NT2/D1 (cell line): Measurements from ENCODE around the gene GJB5.

ENCODE experiments used
- DNase-seq: peaks from one replicate; pipeline ENCODE4 v3.0.0-alpha.2; 2011; ENCODE audit warnings: low read depth, low spot score
- H3K27me3 ChIP-seq: 2 replicates; pipeline ENCODE4 v1.6.0; 2011; ENCODE audit warnings: mild to moderate bottlenecking; ENCODE audit not compliant: insufficient read length, insufficient read depth
- H3K36me3 ChIP-seq: 2 replicates; pipeline ENCODE4 v1.6.1; 2011; ENCODE audit warnings: mild to moderate bottlenecking, low read length, mixed read lengths; ENCODE audit not compliant: insufficient read depth, insufficient read length
- H3K4me1 ChIP-seq: 2 replicates; pipeline ENCODE4 v1.5.1; 2011; ENCODE audit not compliant: insufficient read depth, insufficient read length
- H3K4me3 ChIP-seq: 2 replicates; pipeline ENCODE4 v1.5.1; 2011; ENCODE audit warnings: low read depth; ENCODE audit not compliant: insufficient read length
- H3K9ac ChIP-seq: 2 replicates; pipeline ENCODE4 v1.6.0; 2011; ENCODE audit warnings: low read depth; ENCODE audit not compliant: insufficient read length
- H3K9me3 ChIP-seq: 2 replicates; pipeline ENCODE4 v1.5.1; 2011; ENCODE audit warnings: mild to moderate bottlenecking, low read length; ENCODE audit not compliant: insufficient read depth
- SUZ12 ChIP-seq: IDR thresholded peaks from 2 replicates; pipeline ENCODE4 v1.6.1; 2011; ENCODE audit not compliant: insufficient read length, insufficient read depth; ENCODE audit errors: extremely low read depth
- YY1 ChIP-seq: IDR thresholded peaks from 2 replicates; pipeline ENCODE4 v1.6.1; 2011; ENCODE audit not compliant: insufficient read length, insufficient read depth
- ZNF274 ChIP-seq: IDR thresholded peaks from 2 replicates; pipeline ENCODE4 v1.6.1; 2011; ENCODE audit warnings: mild to moderate bottlenecking, low read depth, low read length

The GJB5 gene

GRCh38 chr1:34777519-34778321 lies 22.9 kb downstream of the GJB5 start:
- no peak for TF ChIP-seq ZNF274
- TF ChIP-seq YY1 = no peak
- no peak for TF ChIP-seq SUZ12
- H3K9me3 ChIP-seq = no peaks in the 10 kb centered on the region
- no peaks in the 10 kb centered on the region for H3K36me3 ChIP-seq
- peaks cover 39% of the 10 kb centered on the region for H3K27me3 ChIP-seq
- H3K4me1 ChIP-seq = peaks cover 2% of the 10 kb centered on the region
- H3K4me3 ChIP-seq = no peak overlapping the region
- DNase-seq = no peak
- H3K9ac ChIP-seq = no peak overlapping the region

- TF ChIP-seq ZNF274 = no peak
- no peak for TF ChIP-seq YY1
- TF ChIP-seq SUZ12 = no peak
- Histone ChIP-seq H3K36me3 (no peaks in the 10 kb centered on the region), H3K4me3 (no peak overlapping the region), H3K9me3 (no peaks in the 10 kb centered on the region), H3K4me1 (peaks cover 2% of the 10 kb centered on the region), H3K9ac (no peak overlapping the region), H3K27me3 (peaks cover 42% of the 10 kb centered on the region)
- DNase-seq = no peak
Observed at GRCh38 chr1:34778381-34778780, 23.5 kb downstream of the GJB5 start.

GRCh38 chr1:34779005-34779404 lies 24.2 kb downstream of the GJB5 start:
- TF ChIP-seq YY1 (no peak), ZNF274 (no peak), SUZ12 (no peak)
- Histone ChIP-seq H3K27me3 (peaks cover 46% of the 10 kb centered on the region), H3K9me3 (no peaks in the 10 kb centered on the region), H3K4me1 (peaks cover 2% of the 10 kb centered on the region), H3K4me3 (no peak overlapping the region), H3K9ac (no peak overlapping the region), H3K36me3 (no peaks in the 10 kb centered on the region)
- no peak for DNase-seq

DNA sequence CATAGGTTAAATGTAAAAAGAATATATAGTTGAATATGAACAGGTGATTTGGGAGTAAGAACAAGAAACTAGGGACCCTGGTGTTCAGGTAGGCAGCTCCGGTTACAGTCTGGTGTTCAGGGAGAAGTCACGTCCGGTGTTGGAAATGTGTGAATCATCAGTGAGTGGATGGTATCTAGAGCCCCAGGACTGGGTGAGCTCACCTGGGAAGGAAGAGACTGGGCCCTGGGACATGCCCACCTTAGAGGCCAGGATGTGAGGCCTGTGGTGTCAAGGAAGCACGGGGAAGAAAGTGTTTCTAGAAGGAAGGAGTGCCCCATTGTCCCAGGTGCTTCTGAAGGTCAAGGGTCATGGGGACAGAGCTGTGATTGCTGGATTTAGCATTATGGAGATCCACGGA lies 24.7 kb downstream of the GJB5 start:
- H3K9ac ChIP-seq = no peak overlapping the region
- peaks cover 46% of the 10 kb centered on the region for H3K27me3 ChIP-seq

DNA sequence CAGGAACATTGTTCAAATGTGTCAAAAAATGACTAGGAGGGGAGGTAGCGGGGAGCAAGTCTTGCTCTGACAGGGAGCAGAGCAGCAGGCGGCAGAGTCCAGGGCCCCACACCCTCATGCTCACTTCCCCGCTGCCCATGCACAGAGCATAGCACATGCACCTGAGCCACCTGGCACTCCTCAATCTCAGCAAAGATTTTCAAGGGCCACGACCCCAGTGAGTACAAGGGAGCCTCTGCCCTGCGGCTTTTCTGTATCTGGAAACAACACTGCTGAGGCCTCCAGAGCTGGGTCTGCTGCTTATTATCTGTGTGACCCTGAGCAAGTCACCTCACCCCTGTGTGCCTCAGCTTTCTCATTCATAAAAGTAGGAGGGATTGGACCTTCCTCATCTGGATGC lies 25.1 kb downstream of the GJB5 start:
- DNase-seq = no peak
- H3K9me3 ChIP-seq = no peaks in the 10 kb centered on the region
- H3K4me3 ChIP-seq = no peak overlapping the region
- no peak overlapping the region for H3K9ac ChIP-seq
- TF ChIP-seq SUZ12 (no peak), YY1 (no peak), ZNF274 (no peak)
- peaks cover 46% of the 10 kb centered on the region for H3K27me3 ChIP-seq
- no peaks in the 10 kb centered on the region for H3K36me3 ChIP-seq
- H3K4me1 ChIP-seq = peaks cover 2% of the 10 kb centered on the region

More for the DNA sequence above, 24.7 kb downstream of the GJB5 start:
- H3K4me3 ChIP-seq = no peak overlapping the region
- no peaks in the 10 kb centered on the region for H3K9me3 ChIP-seq
- H3K36me3 ChIP-seq = no peaks in the 10 kb centered on the region
- TF ChIP-seq YY1 (no peak), ZNF274 (no peak), SUZ12 (no peak)
- no peak for DNase-seq
- H3K4me1 ChIP-seq = peaks cover 2% of the 10 kb centered on the region

GRCh38 chr1:34780528-34780927 lies 25.7 kb downstream of the GJB5 start:
- Histone ChIP-seq H3K4me3 (peak overlapping the region; percentile 77), H3K9ac (no peak overlapping the region), H3K27me3 (peaks cover 46% of the 10 kb centered on the region), H3K36me3 (no peaks in the 10 kb centered on the region), H3K4me1 (peaks cover 2% of the 10 kb centered on the region), H3K9me3 (no peaks in the 10 kb centered on the region)
- no peak for TF ChIP-seq YY1
- no peak for DNase-seq

GRCh38 chr1:34781071-34781843 lies 26.4 kb downstream of the GJB5 start, which contains the start of gene GJB3:
GJB3 (plus strand) TSS chr1:34781214; CDS start chr1:34784763, 3,549 bp downstream.
- Histone ChIP-seq H3K36me3 (no peaks in the 10 kb centered on the region), H3K4me3 (peak within 1 kb of the TSS; percentile 77), H3K9ac (peak within 1 kb of the TSS; percentile 74), H3K27me3 (peaks cover 46% of the 10 kb centered on the region), H3K9me3 (no peaks in the 10 kb centered on the region), H3K4me1 (peaks cover 2% of the 10 kb centered on the region)
- DNase-seq = no peak
- TF ChIP-seq ZNF274 (no peak), SUZ12 (no peak), YY1 (no peak)
